Thyroid gland (tissue), 4 donors: ENCODE data around the gene GPR15. TPM values are rescaled to one million over a fixed set of nuclear protein-coding genes. Genes with fewer than 3 reads are reported as not detected.

Experiments used
- DNase-seq, 2 donors: peaks; one replicate each; pipeline ENCODE4 v3.0.0-alpha.2; 2019
- H3K27ac ChIP-seq, 3 donors: fragments of 200-600 bp; sonication (generic); 1 replicate in 2 of 3; 2 replicates in 1 of 3; pipeline ENCODE4 v1.5.1; 2016 to 2019; ENCODE audit warnings: mild to moderate bottlenecking in 1 of 3, moderate library complexity in 1 of 3
- H3K27me3 ChIP-seq: fragments of 200-600 bp; sonication (generic); one replicate; pipeline ENCODE4 v1.5.1; 2019
- H3K36me3 ChIP-seq, 2 donors: fragments of 200-600 bp; sonication (generic); one replicate each; pipeline ENCODE4 v1.5.1; 2016 to 2019
- H3K4me1 ChIP-seq, 2 donors: fragments of 200-600 bp; sonication (generic); one replicate each; pipeline ENCODE4 v1.5.1; 2017 to 2019
- H3K4me3 ChIP-seq, 3 donors: fragments of 200-600 bp; sonication (generic); replicated peaks in 1 of 3; 1 replicate in 2 of 3; 2 replicates in 1 of 3; pipeline ENCODE4 v1.5.1; 2016; ENCODE audit warnings: mild to moderate bottlenecking in 1 of 3
- H3K9me3 ChIP-seq: fragments of 200-600 bp; sonication (generic); one replicate; pipeline ENCODE4 v1.5.1; 2017
- CTCF ChIP-seq, 6 experiments: fragments of 200-600 bp in 3 of 6; fragments of 450-650 bp in 3 of 6; sonication (generic) in 3 of 6; IDR thresholded peaks; one replicate each; pipeline ENCODE4 v1.5.1; 2016 to 2019; ENCODE audit warnings: antibody characterized with exemption in 6 of 6, mild to moderate bottlenecking in 2 of 6, inconsistent platforms in 1 of 6, moderate library complexity in 1 of 6
- POLR2A ChIP-seq, 2 donors: fragments of 450-650 bp; IDR thresholded peaks; one replicate each; pipeline ENCODE4 v1.6.1; 2017; ENCODE audit warnings: antibody characterized with exemption in 2 of 2, mild to moderate bottlenecking in 2 of 2, moderate library complexity in 1 of 2
- WGBS, 2 donors: methylation state at CpG; one replicate each; pipeline ENCODE4 v1.1.5; 2017; 5-methylcytosine and 5-hydroxymethylcytosine counted together
- intact Hi-C: fragments of 100-400 bp; cut with DNase I; formaldehyde crosslinking; loops from one replicate; pipeline ENCODE4 v1.15.1; 2023
- total RNA-seq, 4 donors: library from RNA; depleted of rRNA; stranded (reverse); fragments of >200 nt; gene quantifications; one replicate each; pipeline ENCODE4 v1.2.3, GENCODE V29; 2016

GPR15 gene
- total RNA-seq, 4 donors from 2014 or later = not detected

- Histone ChIP-seq H3K27me3 (no peaks in the 10 kb centered on the region), H3K9me3 (no peaks in the 10 kb centered on the region), H3K27ac (no peak overlapping the region), H3K36me3 (no peaks in the 10 kb centered on the region), H3K4me3 (no peak overlapping the region), H3K4me1 (no peaks in the 10 kb centered on the region)
- no peak for DNase-seq
- TF ChIP-seq POLR2A (IDR thresholded peaks at IDR 0.05) = no peak
- no peak for TF ChIP-seq CTCF (IDR thresholded peaks at IDR 0.05)
- intact Hi-C loops = no loop called here
- 66 to 67% methylated on average over 5 of the region's 5 CpGs for WGBS, 2 donors
Measured at GRCh38 chr3:98545940-98546339, 14.2 kb downstream of the GPR15 start.

GRCh38 chr3:98548544-98548943 is 16.8 kb downstream of the GPR15 start:
- no peaks in the 10 kb centered on the region for H3K36me3 ChIP-seq
- TF ChIP-seq POLR2A (IDR thresholded peaks at IDR 0.05) (no peak), CTCF (IDR thresholded peaks at IDR 0.05) (no peak)
- H3K4me3 ChIP-seq = no peak overlapping the region
- no peaks in the 10 kb centered on the region for H3K4me1 ChIP-seq
- H3K27me3 ChIP-seq = no peaks in the 10 kb centered on the region
- intact Hi-C loops = no loop called here
- no peak overlapping the region for H3K27ac ChIP-seq
- no peak for DNase-seq
- WGBS, 2 donors = 65 to 70% methylated on average over 5 of the region's 5 CpGs
- H3K9me3 ChIP-seq = no peaks in the 10 kb centered on the region

- WGBS, 2 donors = 89 to 93% methylated on average over 3 of the region's 3 CpGs
- no peak for TF ChIP-seq CTCF (IDR thresholded peaks at IDR 0.05)
- TF ChIP-seq POLR2A (IDR thresholded peaks at IDR 0.05) = no peak
- Histone ChIP-seq H3K27me3 (no peaks in the 10 kb centered on the region), H3K36me3 (no peaks in the 10 kb centered on the region), H3K4me3 (no peak overlapping the region), H3K27ac (no peak overlapping the region), H3K9me3 (no peaks in the 10 kb centered on the region), H3K4me1 (no peaks in the 10 kb centered on the region)
- intact Hi-C loops = no loop called here
- no peak for DNase-seq
Measured at GRCh38 chr3:98550833-98551232, 19.1 kb downstream of the GPR15 start.

GRCh38 chr3:98551236-98551635 is 19.5 kb downstream of the GPR15 start:
- Histone ChIP-seq H3K9me3 (no peaks in the 10 kb centered on the region), H3K36me3 (no peaks in the 10 kb centered on the region), H3K4me1 (no peaks in the 10 kb centered on the region), H3K27me3 (no peaks in the 10 kb centered on the region), H3K4me3 (no peak overlapping the region), H3K27ac (no peak overlapping the region)
- DNase-seq = no peak
- intact Hi-C loops = no loop called here
- TF ChIP-seq CTCF (IDR thresholded peaks at IDR 0.05) = no peak
- no peak for TF ChIP-seq POLR2A (IDR thresholded peaks at IDR 0.05)
- 77 to 89% methylated on average over 2 of the region's 2 CpGs for WGBS, 2 donors

- DNase-seq = no peak
- H3K27ac ChIP-seq = no peak overlapping the region
- H3K4me3 ChIP-seq = no peak overlapping the region
- no peak for TF ChIP-seq CTCF (IDR thresholded peaks at IDR 0.05)
- TF ChIP-seq POLR2A (IDR thresholded peaks at IDR 0.05) = no peak
- H3K27me3 ChIP-seq = no peaks in the 10 kb centered on the region
- H3K4me1 ChIP-seq = no peaks in the 10 kb centered on the region
- H3K9me3 ChIP-seq = no peaks in the 10 kb centered on the region
- WGBS, 2 donors = 75 to 82% methylated on average over 3 of the region's 3 CpGs
- intact Hi-C loops = no loop called here
- no peaks in the 10 kb centered on the region for H3K36me3 ChIP-seq
Measured at GRCh38 chr3:98551754-98552153, 20.0 kb downstream of the GPR15 start.
